ENCODE results near the gene ATOH7. TPM values are rescaled to one million over a fixed set of nuclear protein-coding genes. Genes with fewer than 3 reads are reported as not detected.

Gene ATOH7
- polyA plus RNA-seq, 1 donor (not counting 4 experiments of a cell fraction or from before 2014, with no cell fraction given) = not detected

DNA sequence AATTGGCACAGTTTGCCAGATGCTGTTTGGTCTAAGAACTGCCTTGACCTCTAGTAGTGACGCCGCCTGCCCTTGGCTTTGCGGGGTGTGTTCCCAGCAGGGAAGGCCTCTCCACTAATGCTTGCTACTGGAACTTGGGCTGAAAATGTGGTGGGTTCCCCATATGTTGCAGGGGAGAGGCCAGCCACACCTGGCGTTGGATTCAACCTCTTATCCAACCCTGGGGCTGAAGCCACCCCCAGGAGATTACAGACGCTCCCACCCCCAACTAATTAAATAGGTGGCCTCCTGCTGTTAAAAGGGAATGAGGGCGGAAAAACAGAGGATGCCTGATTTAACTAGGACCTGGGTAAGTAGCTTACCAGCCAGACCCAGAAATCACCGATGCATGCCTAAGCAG is 19.2 kb upstream of the ATOH7 start:
- Histone ChIP-seq H3K4me3 (ENCODE audit: control insufficient read depth in 2 of 3, extremely low read depth in 1 of 3, insufficient read depth in 2 of 3, low read depth in 1 of 3, low read length in 3 of 3) (no peak overlapping the region), H3K4me1 (ENCODE audit: control insufficient read depth, extremely low read depth, insufficient read depth, low read length) (no peaks in the 10 kb centered on the region), H3K9me1 (ENCODE audit: control insufficient read depth, extremely low read depth, insufficient read depth, low read length) (no peaks in the 10 kb centered on the region), H2AFZ (ENCODE audit: control insufficient read depth, low read length) (no peak overlapping the region), H3K27ac (ENCODE audit: control insufficient read depth, insufficient read depth, low read length) (no peak overlapping the region), H3K9ac (ENCODE audit: control insufficient read depth, extremely low read depth, insufficient read depth, low read length) (no peak overlapping the region), H3K4me2 (ENCODE audit: control insufficient read depth, extremely low read depth, insufficient read depth, low read depth, low read length) (no peak overlapping the region), H3K36me3 (ENCODE audit: control insufficient read depth in 2 of 2, extremely low read depth in 1 of 2, insufficient read depth in 2 of 2, low read length in 2 of 2) (no peaks in the 10 kb centered on the region), H3K27me3 (ENCODE audit: control insufficient read depth, extremely low read depth, insufficient read depth, low read length) (no peaks in the 10 kb centered on the region), H3K79me2 (ENCODE audit: control insufficient read depth, insufficient read depth, low read length) (no peaks in the 10 kb centered on the region), H4K20me1 (ENCODE audit: control insufficient read depth, extremely low read depth, insufficient read depth, low read length) (no peaks in the 10 kb centered on the region), H3K9me3 (ENCODE audit: control insufficient read depth, low read depth, low read length) (no peaks in the 10 kb centered on the region)
- DNase-seq (ENCODE audit: low read depth, low spot score) (no peak), FAIRE-seq (no peak)
- dilution Hi-C loops (cut with MboI; ENCODE audit: extremely low pct_ligation_motif_present, low sequenced_read_pairs) = no loop called here
- TF ChIP-seq CTCF (optimal IDR thresholded peaks at IDR 0.05 in 1 of 3, IDR thresholded peaks at IDR 0.05 in 1 of 3, conservative IDR thresholded peaks at IDR 0.05 in 1 of 3; ENCODE audit: extremely low read depth in 1 of 3, insufficient read depth in 2 of 3, low read length in 3 of 3) (no peak), EZH2 (IDR thresholded peaks at IDR 0.05; ENCODE audit: low read length) (no peak)

DNA sequence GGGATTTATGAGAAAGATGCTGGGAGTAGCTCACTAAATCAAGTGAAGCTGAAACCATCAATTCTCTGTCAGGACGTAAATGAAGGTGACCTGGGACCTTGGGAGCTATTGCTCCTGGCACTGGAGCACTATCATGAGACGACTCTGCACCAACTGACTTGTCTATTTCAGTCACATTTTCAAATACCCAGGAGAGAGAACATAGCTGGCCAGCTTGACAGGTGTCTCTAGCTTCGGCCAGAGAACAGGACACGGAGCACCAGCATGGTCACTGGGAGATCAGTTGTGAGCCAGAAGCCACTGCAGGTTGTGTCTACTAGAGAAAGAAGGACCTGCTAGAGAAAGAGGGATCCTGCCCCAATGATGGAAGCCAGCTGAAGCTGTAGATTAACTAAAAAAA is 17.4 kb upstream of the ATOH7 start:
- no peak overlapping the region for H3K4me2 ChIP-seq (ENCODE audit: control insufficient read depth, extremely low read depth, insufficient read depth, low read depth, low read length)
- no peak overlapping the region for H3K27ac ChIP-seq (ENCODE audit: control insufficient read depth, insufficient read depth, low read length)
- H3K9me1 ChIP-seq (ENCODE audit: control insufficient read depth, extremely low read depth, insufficient read depth, low read length) = no peaks in the 10 kb centered on the region
- no peak overlapping the region for H3K9ac ChIP-seq (ENCODE audit: control insufficient read depth, extremely low read depth, insufficient read depth, low read length)
- H3K4me3 ChIP-seq (ENCODE audit: control insufficient read depth in 2 of 3, extremely low read depth in 1 of 3, insufficient read depth in 2 of 3, low read depth in 1 of 3, low read length in 3 of 3) = no peak overlapping the region
- dilution Hi-C loops (cut with MboI; ENCODE audit: extremely low pct_ligation_motif_present, low sequenced_read_pairs) = no loop called here
- TF ChIP-seq EZH2 (IDR thresholded peaks at IDR 0.05; ENCODE audit: low read length) (no peak), CTCF (optimal IDR thresholded peaks at IDR 0.05 in 1 of 3, IDR thresholded peaks at IDR 0.05 in 1 of 3, conservative IDR thresholded peaks at IDR 0.05 in 1 of 3; ENCODE audit: extremely low read depth in 1 of 3, insufficient read depth in 2 of 3, low read length in 3 of 3) (no peak)
- H3K4me1 ChIP-seq (ENCODE audit: control insufficient read depth, extremely low read depth, insufficient read depth, low read length) = no peaks in the 10 kb centered on the region
- no peaks in the 10 kb centered on the region for H3K36me3 ChIP-seq (ENCODE audit: control insufficient read depth in 2 of 2, extremely low read depth in 1 of 2, insufficient read depth in 2 of 2, low read length in 2 of 2)
- no peak overlapping the region for H2AFZ ChIP-seq (ENCODE audit: control insufficient read depth, low read length)
- no peaks in the 10 kb centered on the region for H3K9me3 ChIP-seq (ENCODE audit: control insufficient read depth, low read depth, low read length)
- no peaks in the 10 kb centered on the region for H4K20me1 ChIP-seq (ENCODE audit: control insufficient read depth, extremely low read depth, insufficient read depth, low read length)
- FAIRE-seq (no peak), DNase-seq (ENCODE audit: low read depth, low spot score) (no peak)
- no peaks in the 10 kb centered on the region for H3K27me3 ChIP-seq (ENCODE audit: control insufficient read depth, extremely low read depth, insufficient read depth, low read length)
- H3K79me2 ChIP-seq (ENCODE audit: control insufficient read depth, insufficient read depth, low read length) = no peaks in the 10 kb centered on the region

All from keratinocyte (primary cell).